ENCODE measurements around the gene SORCS3. TPM values are rescaled to one million over a fixed set of nuclear protein-coding genes. Genes with fewer than 3 reads are reported as not detected.

Gene SORCS3
- total RNA-seq, 1 donor: 0.27 TPM

GRCh38 chr10:105113666-105114065 is 472.6 kb downstream of the SORCS3 start:
- TF ChIP-seq, protein P1, sequence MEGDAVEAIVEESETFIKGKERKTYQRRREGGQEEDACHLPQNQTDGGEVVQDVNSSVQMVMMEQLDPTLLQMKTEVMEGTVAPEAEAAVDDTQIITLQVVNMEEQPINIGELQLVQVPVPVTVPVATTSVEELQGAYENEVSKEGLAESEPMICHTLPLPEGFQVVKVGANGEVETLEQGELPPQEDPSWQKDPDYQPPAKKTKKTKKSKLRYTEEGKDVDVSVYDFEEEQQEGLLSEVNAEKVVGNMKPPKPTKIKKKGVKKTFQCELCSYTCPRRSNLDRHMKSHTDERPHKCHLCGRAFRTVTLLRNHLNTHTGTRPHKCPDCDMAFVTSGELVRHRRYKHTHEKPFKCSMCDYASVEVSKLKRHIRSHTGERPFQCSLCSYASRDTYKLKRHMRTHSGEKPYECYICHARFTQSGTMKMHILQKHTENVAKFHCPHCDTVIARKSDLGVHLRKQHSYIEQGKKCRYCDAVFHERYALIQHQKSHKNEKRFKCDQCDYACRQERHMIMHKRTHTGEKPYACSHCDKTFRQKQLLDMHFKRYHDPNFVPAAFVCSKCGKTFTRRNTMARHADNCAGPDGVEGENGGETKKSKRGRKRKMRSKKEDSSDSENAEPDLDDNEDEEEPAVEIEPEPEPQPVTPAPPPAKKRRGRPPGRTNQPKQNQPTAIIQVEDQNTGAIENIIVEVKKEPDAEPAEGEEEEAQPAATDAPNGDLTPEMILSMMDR (IDR thresholded peaks at IDR 0.05; ENCODE audit: insufficient read depth, low read length): no peak
- H3K4me3 ChIP-seq (ENCODE audit: low read depth, low read length): no peak overlapping the region
- no peak for DNase-seq (ENCODE audit: low read depth)

GRCh38 chr10:105121743-105122142 is 480.7 kb downstream of the SORCS3 start:
- TF ChIP-seq, protein P1 (IDR thresholded peaks at IDR 0.05; ENCODE audit: insufficient read depth, low read length): no peak
- H3K4me3 ChIP-seq (ENCODE audit: low read depth, low read length): no peak overlapping the region
- DNase-seq (ENCODE audit: low read depth): peak; percentile 8

GRCh38 chr10:105128111-105128510 is 487.0 kb downstream of the SORCS3 start:
- H3K4me3 ChIP-seq (ENCODE audit: low read depth, low read length): no peak overlapping the region
- no peak for DNase-seq (ENCODE audit: low read depth)
- TF ChIP-seq, protein P1 (IDR thresholded peaks at IDR 0.05; ENCODE audit: insufficient read depth, low read length): no peak

DNA sequence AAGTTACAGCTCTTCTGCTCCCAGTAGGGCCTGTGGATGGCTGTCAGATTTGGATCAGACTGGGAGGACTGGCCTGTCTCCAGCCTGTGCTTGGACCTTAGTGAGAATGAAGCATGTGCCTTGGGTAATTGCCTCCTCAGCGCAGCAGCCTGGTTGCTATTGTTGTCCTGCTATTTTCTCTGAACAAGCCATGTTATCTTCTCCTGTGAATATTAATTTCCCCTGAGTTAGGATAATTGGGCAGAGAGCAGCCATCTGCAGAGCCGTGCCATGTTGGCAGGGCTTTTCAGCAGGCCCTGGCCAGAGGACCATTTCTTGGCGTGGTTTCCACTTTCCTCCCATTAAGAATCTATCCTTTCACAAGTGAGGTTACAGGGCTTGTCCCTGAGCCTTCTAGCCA is 497.3 kb downstream of the SORCS3 start:
- no peak for DNase-seq (ENCODE audit: low read depth)
- no peak overlapping the region for H3K4me3 ChIP-seq (ENCODE audit: low read depth, low read length)
- TF ChIP-seq, protein P1 (IDR thresholded peaks at IDR 0.05; ENCODE audit: insufficient read depth, low read length): no peak

- DNase-seq (ENCODE audit: low read depth): no peak
- TF ChIP-seq, protein P1 (IDR thresholded peaks at IDR 0.05; ENCODE audit: insufficient read depth, low read length): no peak
- H3K4me3 ChIP-seq (ENCODE audit: low read depth, low read length): no peak overlapping the region
Observed at GRCh38 chr10:105139363-105139896, 498.3 kb downstream of the SORCS3 start.

DNA sequence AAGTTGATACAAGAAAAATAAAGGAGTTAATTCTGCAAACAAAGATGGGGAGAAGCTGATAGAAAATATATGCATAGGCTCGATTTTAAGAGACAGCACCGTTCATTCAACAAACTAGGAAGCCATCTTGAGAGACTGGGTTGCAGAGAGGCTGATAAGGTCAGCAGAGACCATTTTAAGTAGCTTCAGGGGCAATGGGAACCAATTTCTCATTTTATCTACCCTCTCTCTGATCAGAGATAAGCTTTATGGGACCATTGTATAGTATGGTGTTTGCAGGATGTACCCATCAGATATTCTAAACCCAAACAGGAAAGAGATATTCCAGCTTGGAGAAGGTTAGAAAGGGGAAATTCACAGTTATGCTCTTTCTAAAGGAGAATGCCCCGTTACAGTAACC is 499.5 kb downstream of the SORCS3 start:
- no peak overlapping the region for H3K4me3 ChIP-seq (ENCODE audit: low read depth, low read length)
- no peak for DNase-seq (ENCODE audit: low read depth)
- TF ChIP-seq, protein P1 (IDR thresholded peaks at IDR 0.05; ENCODE audit: insufficient read depth, low read length): no peak

GRCh38 chr10:105145711-105146110 is 504.6 kb downstream of the SORCS3 start:
- H3K4me3 ChIP-seq (ENCODE audit: low read depth, low read length): no peak overlapping the region
- no peak for DNase-seq (ENCODE audit: low read depth)
- TF ChIP-seq, protein P1 (IDR thresholded peaks at IDR 0.05; ENCODE audit: insufficient read depth, low read length): no peak

Measured in fibroblast of the aortic adventitia (primary cell).